Nephron (organoid): ENCODE data around the gene BCO2.

Experiments used
- H3K27ac Mint-ChIP-seq, 3 experiments: 2 replicates each; pipeline ENCODE4 v1.8.0; 2020; ENCODE audit warnings: mixed read lengths in 3 of 3, mild to moderate bottlenecking in 2 of 3, moderate library complexity in 1 of 3
- H3K27me3 Mint-ChIP-seq: 2 replicates; pipeline ENCODE4 v1.8.0; 2021; ENCODE audit warnings: low read depth, mild to moderate bottlenecking, moderate library complexity, mixed read lengths
- H3K36me3 Mint-ChIP-seq: 2 replicates; pipeline ENCODE4 v1.8.0; 2020; ENCODE audit warnings: low read depth, mixed read lengths
- H3K4me1 Mint-ChIP-seq: 2 replicates; pipeline ENCODE4 v1.8.0; 2020; ENCODE audit warnings: mixed read lengths
- H3K4me3 Mint-ChIP-seq, 3 experiments: 2 replicates each; pipeline ENCODE4 v1.8.0; 2020; ENCODE audit warnings: mild to moderate bottlenecking in 3 of 3, mixed read lengths in 3 of 3, moderate library complexity in 2 of 3
- H3K9me3 Mint-ChIP-seq: 2 replicates; pipeline ENCODE4 v1.8.0; 2020; ENCODE audit warnings: mixed read lengths
- CTCF ChIP-seq, 3 experiments: fragments of 200-600 bp; sonication (generic); IDR thresholded peaks; one replicate each; pipeline ENCODE4 v1.5.0; 2021; ENCODE audit warnings: antibody characterized with exemption in 3 of 3; ENCODE audit not compliant: unreplicated experiment in 3 of 3

BCO2 gene

GRCh38 chr11:112247201-112247600 is 71.9 kb downstream of the BCO2 start:
- Mint-ChIP-seq H3K27me3 (no peaks in the 10 kb centered on the region), H3K4me1 (no peaks in the 10 kb centered on the region), H3K4me3 (no peak overlapping the region), H3K36me3 (peaks cover 20% of the 10 kb centered on the region), H3K27ac (no peak overlapping the region), H3K9me3 (peaks cover 30% of the 10 kb centered on the region)
- no peak for TF ChIP-seq CTCF (IDR thresholded peaks at IDR 0.05; ENCODE audit: unreplicated experiment in 3 of 3)

DNA sequence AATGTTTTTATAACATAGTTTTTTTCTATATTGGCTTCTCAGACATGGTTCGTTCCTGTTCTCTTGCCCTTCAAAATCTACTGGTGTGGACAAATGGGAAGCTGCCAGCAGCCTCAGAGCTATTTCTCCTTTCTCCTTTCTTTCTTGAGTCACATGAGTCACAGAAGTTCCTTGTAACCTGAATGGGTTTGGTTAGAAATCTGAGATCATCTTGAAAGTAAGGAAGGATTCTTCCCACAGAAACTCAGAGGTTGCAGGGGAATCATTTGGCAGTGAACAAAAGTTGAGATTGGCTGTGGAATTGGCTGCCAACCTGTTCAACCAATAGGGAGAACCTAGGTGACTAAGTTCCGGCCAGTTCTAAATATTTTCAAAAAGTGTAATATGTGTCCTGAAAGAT is 72.9 kb downstream of the BCO2 start:
- no peak overlapping the region for H3K4me3 Mint-ChIP-seq
- no peaks in the 10 kb centered on the region for H3K27me3 Mint-ChIP-seq
- peaks cover 12% of the 10 kb centered on the region for H3K36me3 Mint-ChIP-seq
- H3K27ac Mint-ChIP-seq = no peak overlapping the region
- H3K4me1 Mint-ChIP-seq = no peaks in the 10 kb centered on the region
- TF ChIP-seq CTCF (IDR thresholded peaks at IDR 0.05; ENCODE audit: unreplicated experiment in 3 of 3) = no peak
- peaks cover 24% of the 10 kb centered on the region for H3K9me3 Mint-ChIP-seq

- Mint-ChIP-seq H3K27me3 (no peaks in the 10 kb centered on the region), H3K4me1 (no peaks in the 10 kb centered on the region), H3K27ac (peak overlapping the region in 1 of 3 experiments; percentile 10), H3K36me3 (no peaks in the 10 kb centered on the region), H3K9me3 (peaks cover 8% of the 10 kb centered on the region), H3K4me3 (no peak overlapping the region)
- TF ChIP-seq CTCF (IDR thresholded peaks at IDR 0.05; ENCODE audit: unreplicated experiment in 3 of 3) = no peak
These were observed 74.7 kb downstream of the BCO2 start for GRCh38 chr11:112249871-112250610.

DNA sequence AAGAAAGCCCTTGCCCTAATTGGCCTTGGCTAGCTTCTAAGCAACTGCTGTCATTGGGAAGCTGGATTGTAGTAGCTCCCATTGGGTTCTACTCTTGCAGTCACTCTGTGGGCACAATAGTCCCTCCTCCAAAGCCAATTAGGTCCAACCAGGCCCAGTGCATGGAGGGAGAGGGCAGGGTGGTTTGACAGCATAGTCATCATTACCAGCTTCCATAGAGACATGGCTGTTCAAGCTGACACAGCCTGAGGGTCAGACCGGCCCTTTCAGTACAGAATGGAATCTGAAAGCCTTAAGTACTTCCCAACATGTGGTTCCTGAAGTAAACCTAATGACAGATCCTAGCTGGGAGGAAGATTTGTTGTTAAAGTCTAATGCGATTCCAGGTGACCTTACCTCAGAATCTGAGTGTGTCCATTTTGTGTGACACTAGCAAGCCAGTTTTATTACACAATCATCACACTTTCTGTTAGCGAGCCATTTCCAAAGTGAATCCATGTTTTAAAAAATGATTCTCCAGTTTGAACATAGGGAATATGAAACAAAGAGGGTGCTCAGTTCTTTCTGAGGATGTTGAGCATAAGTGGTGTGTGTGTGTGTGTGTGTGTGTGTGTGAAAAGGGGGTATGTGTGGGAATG is 78.4 kb downstream of the BCO2 start:
- Mint-ChIP-seq H3K9me3 (no peaks in the 10 kb centered on the region), H3K4me3 (no peak overlapping the region), H3K27ac (no peak overlapping the region), H3K4me1 (no peaks in the 10 kb centered on the region), H3K36me3 (no peaks in the 10 kb centered on the region), H3K27me3 (no peaks in the 10 kb centered on the region)
- TF ChIP-seq CTCF (IDR thresholded peaks at IDR 0.05; ENCODE audit: unreplicated experiment in 3 of 3) = no peak

DNA sequence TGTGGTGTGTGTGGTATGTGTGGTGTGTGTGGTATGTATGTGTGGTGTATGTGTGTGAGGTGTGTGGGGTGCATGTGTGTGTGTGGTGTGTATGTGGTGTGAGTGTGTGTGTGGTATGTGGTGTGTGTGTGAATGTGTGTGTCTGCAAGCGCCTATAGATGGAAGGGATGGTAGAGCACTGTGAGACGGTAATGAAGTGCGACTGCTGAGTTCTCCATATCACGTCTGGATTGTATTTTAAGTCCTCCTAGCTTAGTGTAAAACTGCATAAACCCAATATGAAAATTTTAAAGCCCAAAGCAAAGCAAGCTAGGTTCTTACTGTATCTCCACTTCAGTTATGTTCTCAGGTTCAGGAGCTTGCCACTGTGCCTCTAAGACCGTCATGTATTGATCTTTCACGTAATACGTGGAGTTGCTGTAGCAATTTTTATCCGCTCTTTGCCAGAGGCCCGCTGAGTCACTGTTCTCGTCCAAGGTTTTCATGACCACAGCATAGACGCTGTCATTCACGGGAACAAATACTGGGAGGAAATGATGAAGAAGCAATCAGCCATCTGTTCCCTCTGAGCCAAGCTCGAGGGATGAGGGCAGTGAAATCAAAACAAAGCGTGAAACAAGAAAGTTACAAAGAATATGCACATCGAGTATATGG is 79.9 kb downstream of the BCO2 start:
- Mint-ChIP-seq H3K4me3 (no peak overlapping the region), H3K9me3 (no peaks in the 10 kb centered on the region), H3K27me3 (no peaks in the 10 kb centered on the region), H3K36me3 (no peaks in the 10 kb centered on the region), H3K27ac (no peak overlapping the region), H3K4me1 (no peaks in the 10 kb centered on the region)
- TF ChIP-seq CTCF (IDR thresholded peaks at IDR 0.05; ENCODE audit: unreplicated experiment in 3 of 3) = no peak
